GM18867 (cell line): Measurements from ENCODE around the gene CARM1.

ENCODE experiments used
- ATAC-seq: cut with Tn5 transposase; IDR thresholded peaks from one replicate; pipeline ENCODE4 v1.9.1; 2021; ENCODE audit warnings: mild to moderate bottlenecking, moderate library complexity; ENCODE audit not compliant: unreplicated experiment

CARM1 gene

DNA sequence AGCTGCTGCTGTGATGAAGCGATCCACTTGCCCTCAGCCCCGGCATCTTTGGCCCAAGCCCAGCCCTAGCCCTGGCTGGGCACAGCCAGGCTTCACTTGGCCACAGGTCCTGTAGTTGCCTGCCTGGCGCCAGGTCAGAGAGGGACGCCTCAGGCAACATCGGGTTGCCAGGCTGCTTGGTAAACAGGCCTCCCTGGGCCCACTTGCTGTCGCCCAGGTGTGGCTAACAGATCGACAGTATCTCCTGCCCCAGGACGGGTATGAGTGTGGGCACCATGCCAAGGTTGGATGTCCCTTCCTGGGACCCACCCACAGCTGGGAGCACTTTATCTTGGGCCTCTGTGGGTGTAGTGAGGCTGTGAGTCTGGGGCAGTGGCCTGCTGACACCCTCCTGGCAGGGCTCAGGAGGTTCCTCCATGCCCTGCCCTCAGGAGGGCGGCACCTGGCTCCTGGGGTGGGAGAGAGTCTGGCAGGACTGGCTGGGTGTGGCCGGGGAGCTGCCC is 27.8 kb downstream of the CARM1 start:
- ATAC-seq = no peak

DNA sequence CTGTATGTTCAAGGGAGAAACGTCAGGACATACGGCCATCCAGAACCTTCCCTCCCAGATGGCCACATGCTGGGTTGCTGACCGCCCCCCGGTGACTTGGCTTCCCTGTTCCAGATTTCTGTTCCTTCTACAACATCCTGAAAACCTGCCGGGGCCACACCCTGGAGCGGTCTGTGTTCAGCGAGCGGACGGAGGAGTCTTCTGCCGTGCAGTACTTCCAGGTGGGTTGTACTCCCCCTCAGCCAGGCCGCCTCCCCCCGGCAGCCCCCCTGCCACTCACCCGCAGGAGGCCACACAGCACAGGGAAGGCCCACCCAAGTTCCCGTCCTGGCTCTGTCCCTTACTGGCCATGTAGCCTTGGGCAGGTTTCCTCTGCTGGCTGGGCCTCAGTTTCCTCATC is 36.6 kb downstream of the CARM1 start:
- no peak for ATAC-seq

GRCh38 chr19:10908380-10908960 is 37.1 kb downstream of the CARM1 start:
- ATAC-seq = no peak

DNA sequence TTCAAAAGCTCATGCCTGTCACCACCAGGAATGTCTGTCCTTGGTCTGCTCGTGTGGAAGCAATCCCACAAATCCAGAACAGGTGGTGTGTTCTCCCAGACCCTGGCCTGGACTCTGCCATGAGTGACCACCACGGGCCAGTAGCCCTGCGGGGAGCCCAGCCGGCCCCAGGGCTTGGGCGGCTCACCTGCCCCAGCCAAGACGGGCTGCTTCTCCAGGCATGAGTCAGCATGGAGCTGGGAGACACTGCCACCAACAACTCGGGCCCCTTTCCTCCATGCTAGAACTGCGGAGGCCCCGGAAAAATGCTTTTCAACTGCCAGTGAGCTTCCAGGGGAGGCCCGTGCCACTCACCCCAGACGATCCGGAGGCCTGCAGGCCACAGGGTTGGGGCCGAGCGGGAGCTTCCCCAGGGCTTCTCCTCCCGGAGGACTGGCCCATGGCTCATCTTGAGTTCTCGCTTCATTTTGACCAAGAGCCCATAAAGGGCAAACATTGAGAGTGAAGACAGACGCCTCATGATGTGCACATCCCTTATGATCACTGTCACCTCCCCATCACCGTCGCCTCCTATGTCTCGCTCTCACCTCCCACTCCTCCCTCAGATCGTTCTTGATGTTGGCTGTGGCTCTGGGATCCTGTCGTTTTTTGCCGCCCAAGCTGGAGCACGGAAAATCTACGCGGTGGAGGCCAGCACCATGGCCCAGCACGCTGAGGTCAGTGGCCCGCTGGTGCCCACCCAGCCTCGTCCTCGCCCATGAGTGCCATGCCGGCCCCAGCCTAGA is 40.4 kb downstream of the CARM1 start:
- no peak for ATAC-seq

GRCh38 chr19:10912619-10913018 is 41.3 kb downstream of the CARM1 start:
- no peak for ATAC-seq

DNA sequence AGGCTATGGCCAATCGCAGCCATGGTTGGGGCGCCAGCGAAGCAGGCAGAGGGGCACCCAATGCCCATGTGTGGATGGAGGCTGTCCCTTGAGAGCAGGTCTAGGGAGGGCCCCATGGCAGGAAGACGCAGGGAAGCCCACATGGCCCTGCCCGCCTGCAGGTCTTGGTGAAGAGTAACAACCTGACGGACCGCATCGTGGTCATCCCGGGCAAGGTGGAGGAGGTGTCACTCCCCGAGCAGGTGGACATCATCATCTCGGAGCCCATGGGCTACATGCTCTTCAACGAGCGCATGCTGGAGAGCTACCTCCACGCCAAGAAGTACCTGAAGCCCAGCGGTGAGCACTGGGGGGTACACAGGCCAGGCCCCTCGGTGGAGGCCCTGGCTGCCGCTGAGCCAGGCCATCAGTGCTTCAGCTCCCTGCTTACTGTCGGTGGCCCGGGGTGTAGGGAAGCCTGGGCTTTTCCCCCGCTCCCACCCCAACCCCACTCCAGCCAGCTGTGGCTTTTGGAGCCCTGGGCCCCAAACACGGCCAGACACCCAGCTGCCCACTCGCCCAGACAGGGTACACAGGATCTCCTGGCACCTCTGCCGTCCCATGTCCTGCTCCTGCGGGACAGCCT is 42.5 kb downstream of the CARM1 start:
- no peak for ATAC-seq

DNA sequence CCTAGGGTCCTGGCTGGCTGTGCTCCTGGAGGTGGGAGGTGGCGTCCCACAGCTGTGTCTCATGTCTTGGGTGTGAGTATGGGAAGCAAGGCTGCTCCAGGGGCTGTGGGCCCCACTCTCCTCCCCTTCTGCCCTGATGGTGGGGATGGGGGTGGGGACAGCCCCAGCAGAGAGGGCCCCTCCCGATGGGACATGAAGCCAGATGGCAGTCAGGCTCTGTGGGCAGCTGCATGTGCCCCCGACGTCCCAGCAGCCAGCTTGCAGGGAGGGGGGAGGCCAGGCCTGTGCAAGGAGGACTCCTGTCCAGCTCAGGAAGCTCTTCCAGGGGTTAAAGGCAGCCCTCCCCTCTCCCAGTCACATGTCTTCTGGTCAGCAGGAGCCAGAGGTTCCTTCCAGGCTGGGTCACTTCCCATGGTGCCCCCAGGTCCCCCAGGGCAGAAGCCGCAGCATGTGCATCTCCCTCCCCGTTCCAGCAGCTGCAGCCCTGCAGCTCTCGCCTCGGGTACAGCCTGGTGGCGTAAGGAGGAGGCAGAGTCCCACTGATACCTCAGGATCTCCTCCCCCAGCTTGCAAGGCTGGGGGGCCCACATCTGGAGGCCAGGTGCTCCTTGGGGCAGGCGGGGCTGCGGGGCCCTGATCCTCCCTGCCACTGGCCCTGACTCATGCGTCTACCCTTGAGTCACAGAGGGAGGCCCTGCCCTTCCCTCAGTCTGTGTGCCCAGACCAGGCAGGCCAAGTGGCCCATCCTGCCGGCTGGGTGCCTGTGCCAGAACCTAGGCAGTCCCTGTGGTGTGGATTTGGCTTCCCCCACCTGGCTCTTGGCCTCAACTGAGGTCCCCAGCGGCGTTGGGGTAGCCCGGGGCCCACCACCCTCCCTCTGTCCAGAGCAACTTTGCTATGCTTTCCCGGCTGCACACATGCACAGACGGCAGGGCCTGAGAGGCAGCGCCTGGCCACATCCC is 44.1 kb downstream of the CARM1 start:
- no peak for ATAC-seq

DNA sequence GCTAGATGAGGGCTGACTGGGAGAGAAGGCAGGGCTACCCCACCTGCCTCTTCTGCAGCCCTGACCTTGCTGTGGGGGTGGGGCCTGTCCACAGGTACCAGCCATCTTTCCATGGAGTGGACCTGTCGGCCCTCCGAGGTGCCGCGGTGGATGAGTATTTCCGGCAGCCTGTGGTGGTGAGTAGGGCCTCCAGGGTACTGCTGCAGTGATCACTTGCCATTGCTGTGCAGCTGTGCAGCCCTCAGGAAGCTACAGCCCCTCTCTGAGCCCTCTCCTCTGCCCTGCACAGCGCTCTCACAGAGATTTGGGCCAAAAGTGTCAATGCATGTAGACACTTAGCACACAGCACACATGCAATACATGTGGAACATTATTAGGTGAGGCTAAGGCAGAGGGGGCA is 45.2 kb downstream of the CARM1 start:
- ATAC-seq = no peak

GRCh38 chr19:10918359-10918758 is 47.0 kb downstream of the CARM1 start:
- no peak for ATAC-seq

DNA sequence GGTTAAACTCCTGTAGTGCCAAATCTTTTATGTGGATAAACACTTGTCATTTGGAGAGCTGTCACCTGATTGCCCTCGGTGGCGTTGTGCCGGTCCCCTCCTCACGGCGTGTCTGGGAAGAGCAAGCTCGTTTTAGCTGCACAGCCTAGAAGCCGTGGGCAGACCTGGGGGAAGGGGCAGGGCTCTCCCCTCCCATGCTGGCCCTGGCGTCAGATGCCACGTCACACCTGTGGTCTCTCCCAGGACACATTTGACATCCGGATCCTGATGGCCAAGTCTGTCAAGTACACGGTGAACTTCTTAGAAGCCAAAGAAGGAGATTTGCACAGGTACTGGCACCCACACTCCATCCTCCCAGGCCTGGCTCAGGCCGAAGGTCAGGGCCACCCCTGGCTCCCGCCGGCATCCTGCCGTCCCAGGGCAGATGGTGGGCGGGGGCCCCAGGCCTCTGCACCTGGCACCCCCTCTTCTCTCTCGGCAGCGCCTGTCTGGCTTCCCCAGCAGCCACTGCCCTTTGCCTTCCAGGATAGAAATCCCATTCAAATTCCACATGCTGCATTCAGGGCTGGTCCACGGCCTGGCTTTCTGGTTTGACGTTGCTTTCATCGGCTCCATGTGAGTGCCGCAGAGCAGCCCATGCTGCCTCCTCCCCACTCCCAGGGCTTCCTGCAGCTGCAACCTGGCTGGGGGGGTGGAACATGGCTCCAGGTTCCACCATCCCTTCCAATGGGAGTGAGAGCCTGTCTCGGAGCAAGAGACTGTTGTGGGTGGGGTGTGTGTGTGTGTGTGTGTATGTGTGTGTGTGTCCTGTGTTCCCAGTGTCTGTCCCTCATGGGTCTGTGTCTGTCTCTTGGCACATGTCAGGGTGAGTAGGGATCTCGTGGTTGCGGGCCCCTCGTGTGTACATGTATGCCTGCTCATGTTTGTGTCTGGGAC is 48.3 kb downstream of the CARM1 start:
- ATAC-seq = no peak

DNA sequence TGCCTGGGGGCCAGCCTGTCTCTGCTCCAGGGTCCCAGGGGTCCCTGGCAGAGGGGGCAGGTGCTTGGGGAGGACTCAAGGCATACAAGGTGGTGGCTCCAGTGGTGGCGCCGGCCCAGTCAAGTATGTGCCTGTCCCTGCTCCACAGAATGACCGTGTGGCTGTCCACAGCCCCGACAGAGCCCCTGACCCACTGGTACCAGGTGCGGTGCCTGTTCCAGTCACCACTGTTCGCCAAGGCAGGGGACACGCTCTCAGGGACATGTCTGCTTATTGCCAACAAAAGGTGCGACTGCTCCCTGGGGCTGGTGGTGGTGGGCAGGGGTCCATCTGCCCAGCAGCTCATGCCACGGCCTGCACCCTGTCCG is 48.9 kb downstream of the CARM1 start:
- no peak for ATAC-seq

- ATAC-seq = no peak
Measured at GRCh38 chr19:10920781-10921180, 49.4 kb downstream of the CARM1 start.

GRCh38 chr19:10921199-10921909 is 50.0 kb downstream of the CARM1 start:
- ATAC-seq = no peak

GRCh38 chr19:10921910-10922637 is 50.7 kb downstream of the CARM1 start:
- ATAC-seq = no peak

DNA sequence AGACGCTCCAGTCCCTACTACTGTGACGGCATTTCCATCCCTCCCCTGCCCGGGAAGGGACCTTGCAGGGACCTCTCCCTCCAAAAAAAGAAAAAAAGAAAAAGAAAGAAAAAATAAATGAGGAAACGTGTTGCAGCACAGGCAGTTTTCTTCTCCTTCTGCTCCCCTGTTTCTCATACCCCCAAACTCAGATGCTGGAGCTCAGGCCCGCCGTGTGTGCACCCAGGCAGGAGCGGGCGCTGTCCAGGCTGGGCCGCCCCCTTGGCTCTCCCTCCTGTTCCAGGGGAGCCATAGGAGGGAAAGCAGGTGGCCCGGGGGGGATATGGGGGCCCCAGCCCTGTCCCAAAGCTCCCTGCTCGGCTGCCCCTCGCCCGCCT is 51.3 kb downstream of the CARM1 start:
- no peak for ATAC-seq

- no peak for ATAC-seq
Measured at GRCh38 chr19:10923260-10924112, 52.1 kb downstream of the CARM1 start.

GRCh38 chr19:10924597-10924996 is 53.2 kb downstream of the CARM1 start:
- no peak for ATAC-seq
